Measurements from ENCODE around the gene ANKRD11.

The ANKRD11 gene

GRCh38 chr16:89499767-89500166, 9.4 kb upstream of the ANKRD11 start:
- H3K79me2 ChIP-seq (ENCODE audit: low read length) = no peaks in the 10 kb centered on the region
- H3K9ac ChIP-seq (ENCODE audit: low read length) = no peak overlapping the region
- H4K20me1 ChIP-seq (ENCODE audit: insufficient read depth, low read length) = no peaks in the 10 kb centered on the region
- no peaks in the 10 kb centered on the region for H3K9me3 ChIP-seq (replicated peaks; ENCODE audit: insufficient read depth, low read length)
- H3K27ac ChIP-seq (ENCODE audit: low read length) = no peak overlapping the region
- H3K27me3 ChIP-seq (replicated peaks; ENCODE audit: insufficient read depth, low read length) = no peaks in the 10 kb centered on the region
- H3K9me2 ChIP-seq (replicated peaks; ENCODE audit: insufficient read depth, low read length) = no peaks in the 10 kb centered on the region
- no peak overlapping the region for H3K4me2 ChIP-seq (ENCODE audit: low read depth, low read length)
- H3K36me3 ChIP-seq (replicated peaks; ENCODE audit: insufficient read depth, low read length) = no peaks in the 10 kb centered on the region
- DNase-seq = no peak
- H2AFZ ChIP-seq (ENCODE audit: low read length) = no peak overlapping the region
- H3K4me3 ChIP-seq (ENCODE audit: low read length) = no peak overlapping the region
- no peaks in the 10 kb centered on the region for H3F3A ChIP-seq (ENCODE audit: insufficient read depth, low read length)
- H3K4me1 ChIP-seq (ENCODE audit: low read length) = no peaks in the 10 kb centered on the region
- TF ChIP-seq EZH2 (optimal IDR thresholded peaks at IDR 0.05; ENCODE audit: low read depth, low read length) (no peak), CTCF (IDR thresholded peaks at IDR 0.05; ENCODE audit: low read length) (no peak), EZH2phosphoT487 (IDR thresholded peaks at IDR 0.05; ENCODE audit: low read length) (no peak)

- no peaks in the 10 kb centered on the region for H3F3A ChIP-seq (ENCODE audit: insufficient read depth, low read length)
- no peaks in the 10 kb centered on the region for H3K4me1 ChIP-seq (ENCODE audit: low read length)
- no peak overlapping the region for H3K9ac ChIP-seq (ENCODE audit: low read length)
- no peak for DNase-seq
- H3K79me2 ChIP-seq (ENCODE audit: low read length) = no peaks in the 10 kb centered on the region
- no peaks in the 10 kb centered on the region for H3K9me2 ChIP-seq (replicated peaks; ENCODE audit: insufficient read depth, low read length)
- H4K20me1 ChIP-seq (ENCODE audit: insufficient read depth, low read length) = no peaks in the 10 kb centered on the region
- no peak overlapping the region for H3K4me2 ChIP-seq (ENCODE audit: low read depth, low read length)
- TF ChIP-seq CTCF (IDR thresholded peaks at IDR 0.05; ENCODE audit: low read length) (no peak), EZH2 (optimal IDR thresholded peaks at IDR 0.05; ENCODE audit: low read depth, low read length) (no peak), EZH2phosphoT487 (IDR thresholded peaks at IDR 0.05; ENCODE audit: low read length) (no peak)
- no peaks in the 10 kb centered on the region for H3K36me3 ChIP-seq (replicated peaks; ENCODE audit: insufficient read depth, low read length)
- H3K27ac ChIP-seq (ENCODE audit: low read length) = no peak overlapping the region
- no peaks in the 10 kb centered on the region for H3K27me3 ChIP-seq (replicated peaks; ENCODE audit: insufficient read depth, low read length)
- H3K4me3 ChIP-seq (ENCODE audit: low read length) = no peak overlapping the region
- H3K9me3 ChIP-seq (replicated peaks; ENCODE audit: insufficient read depth, low read length) = no peaks in the 10 kb centered on the region
- H2AFZ ChIP-seq (ENCODE audit: low read length) = no peak overlapping the region
Observed at GRCh38 chr16:89498839-89499238, 8.5 kb upstream of the ANKRD11 start.

- Histone ChIP-seq H3K9me3 (replicated peaks; ENCODE audit: insufficient read depth, low read length) (no peaks in the 10 kb centered on the region), H3K9me2 (replicated peaks; ENCODE audit: insufficient read depth, low read length) (no peaks in the 10 kb centered on the region), H3K4me1 (ENCODE audit: low read length) (no peaks in the 10 kb centered on the region), H3K27me3 (replicated peaks; ENCODE audit: insufficient read depth, low read length) (no peaks in the 10 kb centered on the region), H2AFZ (ENCODE audit: low read length) (no peak overlapping the region), H3K4me3 (ENCODE audit: low read length) (no peak overlapping the region), H3K9ac (ENCODE audit: low read length) (no peak overlapping the region), H3K27ac (ENCODE audit: low read length) (no peak overlapping the region), H3F3A (ENCODE audit: insufficient read depth, low read length) (no peaks in the 10 kb centered on the region), H3K4me2 (ENCODE audit: low read depth, low read length) (no peak overlapping the region), H4K20me1 (ENCODE audit: insufficient read depth, low read length) (no peaks in the 10 kb centered on the region), H3K36me3 (replicated peaks; ENCODE audit: insufficient read depth, low read length) (no peaks in the 10 kb centered on the region), H3K79me2 (ENCODE audit: low read length) (peaks cover 13% of the 10 kb centered on the region)
- DNase-seq = no peak
- no peak for TF ChIP-seq EZH2 (optimal IDR thresholded peaks at IDR 0.05; ENCODE audit: low read depth, low read length)
- no peak for TF ChIP-seq CTCF (IDR thresholded peaks at IDR 0.05; ENCODE audit: low read length)
- no peak for TF ChIP-seq EZH2phosphoT487 (IDR thresholded peaks at IDR 0.05; ENCODE audit: low read length)
Observed at GRCh38 chr16:89495121-89495520, 4.8 kb upstream of the ANKRD11 start.

Measured in MM.1S (cell line).